ENCODE data around the gene NOS3.

The NOS3 gene

DNA sequence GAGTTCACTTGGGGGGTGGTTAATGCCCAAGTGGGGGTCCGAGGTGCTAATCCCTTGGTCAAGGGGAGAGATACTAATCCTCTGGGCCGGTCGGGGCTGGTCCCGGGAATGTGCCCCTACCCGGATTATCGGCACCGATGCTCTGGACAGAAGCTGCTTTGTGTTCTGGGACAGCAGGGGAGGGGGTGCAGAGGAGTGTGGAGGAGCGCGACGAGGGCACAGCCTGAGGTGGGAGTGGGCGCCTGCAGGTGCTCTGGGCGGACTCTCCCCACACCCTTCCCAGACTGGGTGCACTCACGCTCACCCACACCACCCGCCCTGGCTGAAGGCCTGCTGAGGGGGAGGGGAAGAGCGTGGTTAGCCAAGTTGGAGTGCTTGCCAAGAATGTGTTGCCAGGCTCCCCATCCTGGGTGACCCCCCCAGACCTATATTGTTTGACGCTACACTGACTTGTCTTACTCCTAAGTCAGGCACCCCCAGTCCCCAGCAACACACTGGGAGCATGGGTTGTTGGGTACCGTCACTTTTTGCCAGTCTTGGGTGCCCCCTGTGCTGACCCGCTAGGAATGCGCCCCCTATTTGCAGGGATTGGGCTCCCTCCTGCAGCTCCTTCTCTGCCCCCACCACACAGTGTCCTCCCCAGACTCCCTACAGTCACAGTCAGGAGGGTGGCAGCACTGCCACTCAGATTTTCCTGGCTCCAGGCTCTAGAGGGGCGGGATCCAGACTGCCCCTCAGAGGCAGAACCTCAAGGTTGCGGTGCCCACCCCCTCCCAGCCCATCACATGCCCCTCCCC, 69.8 kb downstream of the NOS3 start:
- no peak for DNase-seq

DNA sequence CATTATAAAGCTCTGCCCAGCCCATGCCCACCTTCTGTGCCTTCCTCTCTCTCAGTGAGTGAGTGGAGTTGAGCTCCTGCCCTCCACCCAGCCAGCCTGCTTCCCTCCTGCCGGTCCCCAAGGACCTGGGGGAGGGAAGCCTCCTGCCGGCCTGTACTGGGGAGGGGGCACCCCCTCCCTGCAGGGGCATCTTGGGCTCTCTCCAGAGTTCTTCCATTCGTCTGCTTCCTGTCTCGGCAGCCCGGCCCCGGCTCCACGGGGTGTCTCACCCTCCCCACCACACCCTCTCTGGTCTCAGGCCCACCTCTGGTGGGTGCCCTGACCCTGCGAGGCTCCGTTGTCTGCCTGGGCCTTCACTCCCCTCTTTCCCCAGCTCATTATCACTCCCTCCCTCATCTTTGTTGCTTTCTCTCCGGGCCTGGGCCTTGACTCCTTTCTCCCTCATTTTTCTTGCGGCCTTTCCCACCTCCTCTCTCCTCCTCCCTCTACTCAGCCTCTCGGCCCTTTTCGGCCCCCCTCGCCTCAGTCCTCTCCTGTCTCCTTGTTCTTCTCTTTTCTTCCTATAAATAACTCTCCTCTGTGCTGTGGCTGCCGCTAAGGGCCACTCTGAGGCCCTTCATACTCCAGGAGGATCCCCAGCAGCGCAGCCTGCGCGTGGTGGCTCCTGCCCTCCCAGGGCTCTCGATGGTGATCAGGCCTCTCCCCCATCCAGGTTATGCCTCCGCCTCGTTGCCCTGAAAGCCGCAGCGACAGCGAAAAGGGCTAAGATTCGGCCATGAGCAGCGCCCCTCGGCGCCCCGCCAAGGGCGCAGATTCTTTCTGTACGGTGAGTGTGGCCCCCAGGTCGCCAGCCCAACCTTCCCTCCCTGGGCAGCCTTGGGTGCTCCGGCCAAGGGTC, 70.6 kb downstream of the NOS3 start:
- DNase-seq = no peak

DNA sequence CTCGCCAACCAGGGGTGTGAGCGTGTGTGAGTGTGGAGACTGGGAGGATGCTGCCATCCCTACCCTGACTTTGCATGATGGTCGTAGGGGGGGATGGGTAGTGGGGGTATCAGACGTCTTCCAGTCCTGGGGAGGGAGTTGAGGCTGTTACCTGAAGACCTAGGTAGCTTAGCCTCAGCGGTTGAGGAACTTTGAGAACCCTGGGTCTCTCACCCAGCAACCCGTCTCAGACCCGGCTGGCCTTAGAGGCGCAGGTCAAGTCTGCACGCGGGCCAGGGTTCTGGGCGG, 71.2 kb downstream of the NOS3 start:
- DNase-seq = no peak

DNA sequence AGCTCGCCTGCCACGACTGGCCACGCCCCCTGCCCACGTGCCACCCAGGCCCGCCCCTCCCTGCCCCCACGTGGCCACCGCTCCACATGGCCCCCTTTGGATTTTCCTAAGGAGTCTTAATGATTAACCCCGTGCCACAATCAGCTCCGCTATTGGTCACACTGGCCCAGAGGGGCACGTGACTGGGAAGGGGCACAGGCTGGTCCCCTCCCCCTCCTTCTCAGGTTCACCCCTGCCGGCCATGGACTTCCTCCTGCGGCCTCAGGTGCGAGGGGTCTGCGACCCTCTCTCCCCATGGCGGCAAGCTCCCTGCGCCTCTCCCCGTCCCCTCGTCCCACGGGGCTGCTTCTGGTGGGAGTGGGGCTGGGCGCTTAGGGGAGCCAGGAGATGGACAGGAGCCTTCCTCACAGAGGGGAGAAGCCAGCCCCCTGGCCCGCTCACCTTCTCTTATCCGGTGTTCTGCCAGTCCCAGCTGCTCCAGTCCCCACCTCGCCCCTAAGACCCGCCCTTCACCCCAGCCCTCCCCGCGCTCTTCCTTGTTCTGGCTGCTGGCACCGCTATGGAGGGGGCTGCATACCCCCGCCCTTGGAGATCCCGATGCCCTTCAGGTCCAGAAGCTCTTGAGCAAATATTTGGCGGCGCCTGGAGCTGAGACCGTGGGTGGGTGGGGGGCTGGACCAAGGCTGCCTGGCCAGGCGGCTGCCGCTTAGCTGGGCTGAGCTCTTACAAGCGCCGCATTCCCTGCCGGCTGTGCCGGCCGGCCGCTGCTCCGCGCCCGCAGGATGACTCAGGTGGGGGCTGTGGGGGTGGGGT, 71.8 kb downstream of the NOS3 start:
- DNase-seq = no peak

DNA sequence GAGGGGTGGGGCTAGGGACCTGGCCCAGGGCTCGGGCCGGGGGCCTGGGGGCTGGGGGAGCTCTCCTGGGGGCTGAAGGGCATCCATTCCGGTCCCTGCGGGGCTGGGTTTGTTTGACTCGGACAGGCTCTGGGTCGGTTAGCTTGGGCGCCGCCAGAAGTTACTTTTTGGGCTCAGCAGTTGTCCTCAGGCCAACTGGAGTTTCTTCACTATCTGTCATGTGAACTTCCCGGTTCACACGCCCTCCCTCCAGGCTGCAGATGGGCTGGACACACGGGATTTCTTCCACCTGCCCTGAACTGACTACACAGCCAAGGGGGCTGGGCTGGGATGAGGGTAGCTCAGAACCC, 72.4 kb downstream of the NOS3 start:
- no peak for DNase-seq

Measured in GDM1 (cell line).